ENCODE measurements around the gene ADAMTS13.

- TF ChIP-seq, protein P1, sequence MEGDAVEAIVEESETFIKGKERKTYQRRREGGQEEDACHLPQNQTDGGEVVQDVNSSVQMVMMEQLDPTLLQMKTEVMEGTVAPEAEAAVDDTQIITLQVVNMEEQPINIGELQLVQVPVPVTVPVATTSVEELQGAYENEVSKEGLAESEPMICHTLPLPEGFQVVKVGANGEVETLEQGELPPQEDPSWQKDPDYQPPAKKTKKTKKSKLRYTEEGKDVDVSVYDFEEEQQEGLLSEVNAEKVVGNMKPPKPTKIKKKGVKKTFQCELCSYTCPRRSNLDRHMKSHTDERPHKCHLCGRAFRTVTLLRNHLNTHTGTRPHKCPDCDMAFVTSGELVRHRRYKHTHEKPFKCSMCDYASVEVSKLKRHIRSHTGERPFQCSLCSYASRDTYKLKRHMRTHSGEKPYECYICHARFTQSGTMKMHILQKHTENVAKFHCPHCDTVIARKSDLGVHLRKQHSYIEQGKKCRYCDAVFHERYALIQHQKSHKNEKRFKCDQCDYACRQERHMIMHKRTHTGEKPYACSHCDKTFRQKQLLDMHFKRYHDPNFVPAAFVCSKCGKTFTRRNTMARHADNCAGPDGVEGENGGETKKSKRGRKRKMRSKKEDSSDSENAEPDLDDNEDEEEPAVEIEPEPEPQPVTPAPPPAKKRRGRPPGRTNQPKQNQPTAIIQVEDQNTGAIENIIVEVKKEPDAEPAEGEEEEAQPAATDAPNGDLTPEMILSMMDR (IDR thresholded peaks at IDR 0.05): no peak
- TF ChIP-seq POLR2A (IDR thresholded peaks at IDR 0.05): no peak
Observed at GRCh38 chr9:133423216-133423615, 1.0 kb downstream of the ADAMTS13 start.
